HG02885 (cell line): ENCODE results near the gene MTRF1L.

Experiments
- ATAC-seq: cut with Tn5 transposase; IDR thresholded peaks from one replicate; pipeline ENCODE4 v1.9.1; 2021; ENCODE audit warnings: mild to moderate bottlenecking; ENCODE audit not compliant: unreplicated experiment, poor library complexity

The MTRF1L gene, protein sequence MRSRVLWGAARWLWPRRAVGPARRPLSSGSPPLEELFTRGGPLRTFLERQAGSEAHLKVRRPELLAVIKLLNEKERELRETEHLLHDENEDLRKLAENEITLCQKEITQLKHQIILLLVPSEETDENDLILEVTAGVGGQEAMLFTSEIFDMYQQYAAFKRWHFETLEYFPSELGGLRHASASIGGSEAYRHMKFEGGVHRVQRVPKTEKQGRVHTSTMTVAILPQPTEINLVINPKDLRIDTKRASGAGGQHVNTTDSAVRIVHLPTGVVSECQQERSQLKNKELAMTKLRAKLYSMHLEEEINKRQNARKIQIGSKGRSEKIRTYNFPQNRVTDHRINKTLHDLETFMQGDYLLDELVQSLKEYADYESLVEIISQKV

GRCh38 chr6:153002613-153003365 lies at the start of gene MTRF1L:
TSS of gene MTRF1L (minus strand) at chr6:153002709. CDS start at chr6:153002685, 24 bp downstream.
- peak; percentile 93 for ATAC-seq

DNA sequence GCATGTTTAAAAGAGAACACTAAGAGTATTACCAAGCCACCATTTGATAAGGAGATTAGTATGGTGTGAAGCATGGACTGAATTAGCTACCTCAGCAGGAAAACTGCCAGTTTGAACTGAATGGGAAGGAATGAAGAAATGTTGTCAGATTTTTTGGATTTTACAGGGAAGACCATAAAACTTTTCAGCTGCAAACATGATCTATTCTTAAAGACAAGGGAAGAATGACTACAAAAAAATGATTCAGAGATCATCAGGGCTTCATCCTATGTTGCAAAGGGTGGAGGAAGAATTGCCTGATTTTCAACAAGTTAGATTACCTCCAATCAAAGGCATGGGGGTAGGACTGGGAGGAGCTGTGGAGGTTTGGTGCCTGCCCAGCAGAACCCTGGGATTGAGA lies 49.3 kb upstream of the MTRF1L start:
- no peak for ATAC-seq

- ATAC-seq = no peak
Measured at GRCh38 chr6:153048631-153049030, 46.1 kb upstream of the MTRF1L start.

DNA sequence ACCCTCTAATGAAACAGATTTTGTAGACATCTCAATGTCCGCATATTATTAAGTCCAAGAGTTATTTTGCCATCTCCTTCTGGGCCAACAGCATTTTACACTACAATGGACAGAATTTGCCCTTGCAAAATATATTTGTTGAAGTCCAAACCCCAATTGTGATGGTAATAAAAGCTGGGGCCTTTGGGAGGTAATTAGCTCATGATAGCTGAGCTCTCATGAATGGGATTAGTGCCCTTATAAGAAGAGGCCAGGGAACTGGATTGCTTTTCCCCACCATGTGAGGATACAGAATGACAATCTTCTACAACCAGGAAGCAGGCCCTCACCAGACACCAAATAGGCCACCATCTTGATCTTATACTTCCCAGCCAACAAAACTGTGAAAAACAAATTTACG lies 44.9 kb upstream of the MTRF1L start:
- no peak for ATAC-seq

DNA sequence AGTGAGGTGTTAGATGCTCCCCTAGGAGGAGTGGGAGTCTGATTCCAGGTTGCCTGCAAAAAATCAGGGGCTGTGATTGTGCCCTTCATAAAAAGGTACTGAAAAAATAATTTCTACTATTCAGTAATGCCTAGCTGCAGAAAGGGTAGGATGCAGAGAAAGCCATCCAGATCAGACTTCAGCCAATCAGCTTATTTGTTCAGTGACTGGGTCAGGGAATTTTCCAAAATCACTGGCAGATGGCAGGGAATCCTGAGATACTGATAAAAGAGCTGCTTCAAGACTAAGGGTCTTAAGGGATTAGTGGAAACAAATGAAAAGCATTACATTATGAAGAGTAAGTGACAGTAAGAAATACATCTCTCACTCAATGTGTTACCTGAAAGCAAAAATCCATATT lies 42.8 kb upstream of the MTRF1L start:
- no peak for ATAC-seq

DNA sequence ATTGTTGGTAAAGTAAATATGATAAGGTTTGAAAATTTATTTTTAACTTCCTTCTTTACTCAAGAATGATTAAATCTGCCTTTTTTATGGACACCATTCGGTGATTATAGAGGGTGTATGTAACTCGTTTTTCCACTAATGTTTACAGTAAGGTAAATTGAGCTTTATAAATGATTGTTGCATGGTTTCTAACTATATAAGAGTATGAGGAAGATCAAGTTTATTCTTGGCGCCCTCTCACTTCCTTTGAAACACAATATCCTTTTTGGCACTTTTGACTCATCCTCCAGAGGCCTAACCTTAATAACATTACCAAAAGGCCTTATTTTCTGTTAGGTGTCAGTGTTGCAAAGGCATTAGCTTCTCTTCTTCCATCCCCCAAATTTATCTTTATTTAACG lies 41.8 kb upstream of the MTRF1L start:
- no peak for ATAC-seq

GRCh38 chr6:153043719-153044118 lies 41.2 kb upstream of the MTRF1L start:
- no peak for ATAC-seq

- ATAC-seq = no peak
Measured at GRCh38 chr6:153038378-153039057, 36.0 kb upstream of the MTRF1L start.

DNA sequence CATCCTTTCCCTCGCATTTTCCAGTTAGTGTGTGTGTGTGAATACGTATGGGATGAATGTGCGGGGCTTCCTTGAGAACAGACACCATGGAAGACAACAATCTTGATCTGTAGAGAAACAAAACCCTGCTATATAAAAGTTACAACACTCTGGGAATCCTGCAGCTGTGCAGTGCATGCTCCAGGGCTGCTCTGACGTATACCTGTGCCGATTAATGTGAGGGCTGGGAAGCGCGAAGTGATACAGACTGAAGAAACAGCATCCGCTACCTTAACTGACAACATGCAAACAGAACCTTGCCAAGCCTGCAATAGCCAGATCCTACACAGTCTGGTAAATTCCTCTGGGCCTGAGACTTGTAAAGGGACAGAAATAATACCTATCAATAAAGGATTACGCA lies 31.6 kb upstream of the MTRF1L start:
- ATAC-seq = no peak

GRCh38 chr6:153032255-153032882 lies 29.9 kb upstream of the MTRF1L start:
- peak; percentile 68 for ATAC-seq

GRCh38 chr6:153031335-153031955 lies 28.9 kb upstream of the MTRF1L start:
- no peak for ATAC-seq

DNA sequence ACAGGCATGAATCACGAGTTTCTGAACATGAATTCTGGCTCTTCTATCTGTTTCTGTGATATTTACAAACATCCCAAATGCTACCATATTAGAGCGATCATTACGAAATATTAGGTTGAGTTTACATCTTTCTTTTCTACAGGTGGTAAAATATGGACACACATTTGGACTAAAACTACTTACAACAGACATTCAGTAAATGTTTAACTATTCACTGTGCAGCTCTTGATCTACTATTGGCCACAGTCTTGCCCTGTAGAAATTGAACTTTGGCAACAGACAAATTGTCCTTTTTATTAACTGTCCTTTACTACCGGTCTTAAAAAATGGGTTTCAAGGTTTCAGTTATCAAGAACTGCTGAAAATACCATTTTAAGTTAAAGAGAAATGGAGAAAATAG lies 26.5 kb upstream of the MTRF1L start:
- no peak for ATAC-seq

DNA sequence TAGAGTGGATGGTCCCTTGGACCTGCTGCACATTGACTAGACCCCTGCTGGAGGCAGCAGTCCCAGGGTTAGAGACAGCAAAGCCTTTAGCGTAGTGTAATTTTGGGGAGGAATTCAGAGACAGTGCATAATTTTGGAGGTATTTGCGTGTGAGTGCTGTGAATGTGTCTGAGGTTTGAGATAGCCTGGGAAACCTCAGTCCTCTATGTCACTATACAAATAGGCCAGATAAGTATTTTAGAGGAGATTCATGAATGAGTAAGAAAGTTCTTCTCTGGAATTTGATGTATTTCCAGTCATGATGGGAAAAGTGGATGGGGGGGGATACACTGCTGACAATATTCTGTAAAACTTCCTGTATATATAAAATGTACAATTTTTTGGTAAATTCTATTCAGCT lies 25.8 kb upstream of the MTRF1L start:
- ATAC-seq = no peak

- no peak for ATAC-seq
Measured at GRCh38 chr6:153027480-153027879, 25.0 kb upstream of the MTRF1L start.

GRCh38 chr6:153024709-153025017 lies 22.2 kb upstream of the MTRF1L start:
- no peak for ATAC-seq

GRCh38 chr6:153023977-153024708 lies 21.6 kb upstream of the MTRF1L start:
- ATAC-seq = peak; percentile 99

DNA sequence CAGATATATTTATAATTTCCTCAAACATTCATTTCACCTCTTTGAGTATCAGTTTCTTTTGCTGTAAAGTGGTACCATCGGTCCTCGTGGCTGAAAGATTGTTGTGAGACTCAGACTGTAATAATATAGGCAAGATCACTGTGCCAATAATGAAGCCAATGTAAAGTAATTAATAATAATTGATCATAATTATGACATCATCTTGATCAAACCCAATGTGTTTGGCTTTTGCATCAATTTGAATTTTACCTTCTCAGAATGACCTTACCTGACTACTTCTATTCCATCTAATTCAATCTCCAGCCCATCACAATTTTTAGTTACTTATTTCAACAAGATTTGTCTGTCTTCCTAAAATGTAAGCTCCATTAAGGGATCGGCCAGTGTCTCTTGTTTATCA lies 15.8 kb upstream of the MTRF1L start:
- ATAC-seq = no peak

- ATAC-seq = no peak
Measured at GRCh38 chr6:153016846-153017245, 14.3 kb upstream of the MTRF1L start.

GRCh38 chr6:153015094-153015640 lies 12.7 kb upstream of the MTRF1L start:
- no peak for ATAC-seq
